NCI-H146 treated with DMSO at 0.1 percent for 48 hours (cell line): ENCODE results near the gene IVD.
A peak's percentile ranks its signal among the peaks of the same experiment; 100 is the strongest.
"Not testable (repeated sequence)": the region's sequence is repeated elsewhere in the genome, so short reads cannot be mapped to it uniquely, and the experiment has no call there.

Experiments used
- DNase-seq: peaks from one replicate; lab custom pipeline; 2025; ENCODE audit not compliant: unreplicated experiment; lab: John Stamatoyannopoulos, UW

Gene IVD

GRCh38 chr15:40437752-40438687, 32.4 kb downstream of the IVD start:
- no peak for DNase-seq

GRCh38 chr15:40438712-40439111, 33.1 kb downstream of the IVD start:
- no peak for DNase-seq

- no peak for DNase-seq
Observed at GRCh38 chr15:40439461-40439959, 33.9 kb downstream of the IVD start.

- DNase-seq: peak; percentile 4
Observed at GRCh38 chr15:40439960-40440742, 34.6 kb downstream of the IVD start.

GRCh38 chr15:40440743-40441564, 35.4 kb downstream of the IVD start, which contains the start of gene BAHD1:
Gene BAHD1, plus strand, starts transcription at chr15:40440953. Its CDS starts 17,512 bp downstream, at chr15:40458465.
- DNase-seq: peak; percentile 62

GRCh38 chr15:40441565-40442531, 36.3 kb downstream of the IVD start:
- DNase-seq: no peak

- DNase-seq: no peak
Observed at GRCh38 chr15:40443255-40443654, 37.7 kb downstream of the IVD start.

- DNase-seq: no peak
Observed at GRCh38 chr15:40443846-40444245, 38.3 kb downstream of the IVD start.

- no peak for DNase-seq
Observed at GRCh38 chr15:40444736-40445135, 39.1 kb downstream of the IVD start.

GRCh38 chr15:40445421-40445922, 39.9 kb downstream of the IVD start:
- DNase-seq: no peak

GRCh38 chr15:40446144-40446543, 40.5 kb downstream of the IVD start:
- DNase-seq: no peak

- no peak for DNase-seq
Observed at GRCh38 chr15:40448354-40448753, 42.8 kb downstream of the IVD start.

GRCh38 chr15:40449275-40449674, 43.7 kb downstream of the IVD start:
- no peak for DNase-seq

GRCh38 chr15:40450047-40450446, 44.5 kb downstream of the IVD start:
- no peak for DNase-seq

GRCh38 chr15:40451527-40452158, 46.0 kb downstream of the IVD start:
- DNase-seq: no peak

GRCh38 chr15:40452296-40453090, 46.9 kb downstream of the IVD start:
- DNase-seq: no peak

- not testable (repeated sequence) for DNase-seq
Observed at GRCh38 chr15:40453941-40454340, 48.3 kb downstream of the IVD start.

- DNase-seq: no peak
Observed at GRCh38 chr15:40454904-40455391, 49.4 kb downstream of the IVD start.
